HCT116 (cell line): ENCODE results near the gene SDK2.

ENCODE experiments used
- ATF3 ChIP-seq: IDR thresholded peaks from 2 replicates; pipeline ENCODE4 v1.6.1; 2012
- CEBPB ChIP-seq: IDR thresholded peaks from 2 replicates; pipeline ENCODE4 v1.6.1; 2012; ENCODE audit warnings: low read depth
- CTCF ChIP-seq, 3 experiments: fragments of 200-600 bp in 1 of 3; sonication (generic) in 1 of 3; IDR thresholded peaks in 2 of 3; conservative IDR thresholded peaks in 1 of 3; 2 replicates each; pipeline ENCODE4 v1.5.1; 2012 to 2017; ENCODE audit warnings: low read depth in 2 of 3, low read length in 2 of 3, antibody characterized with exemption in 1 of 3, borderline replicate concordance in 1 of 3, control low read depth in 1 of 3, mild to moderate bottlenecking in 1 of 3, mixed read lengths in 1 of 3, mixed run types in 1 of 3, moderate library complexity in 1 of 3; ENCODE audit not compliant: insufficient read depth in 1 of 3
- EZH2 ChIP-seq: fragments of 200-600 bp; sonication (generic); IDR thresholded peaks from 2 replicates; pipeline ENCODE4 v1.6.1; 2017; ENCODE audit warnings: antibody characterized with exemption, mixed run types
- EZH2phosphoT487 ChIP-seq: fragments of 200-600 bp; IDR thresholded peaks from 2 replicates; pipeline ENCODE4 v1.6.1; 2018; ENCODE audit warnings: antibody characterized with exemption, borderline replicate concordance
- MAX ChIP-seq: IDR thresholded peaks from 2 replicates; pipeline ENCODE4 v1.6.1; 2012
- POLR2A ChIP-seq: IDR thresholded peaks from 2 replicates; pipeline ENCODE4 v1.7.0; 2011; ENCODE audit warnings: borderline replicate concordance; ENCODE audit not compliant: insufficient read depth, insufficient read length; ENCODE audit errors: extremely low read depth
- POLR2AphosphoS5 ChIP-seq: IDR thresholded peaks from 2 replicates; pipeline ENCODE4 v1.6.1; 2011; ENCODE audit warnings: mild to moderate bottlenecking, low read depth, low read length, moderate library complexity
- REST ChIP-seq: IDR thresholded peaks from 2 replicates; pipeline ENCODE4 v1.6.1; 2012; ENCODE audit warnings: low read depth
- SRF ChIP-seq: IDR thresholded peaks from 2 replicates; pipeline ENCODE4 v1.6.1; 2012; ENCODE audit warnings: low read depth
- TCF7L2 ChIP-seq: IDR thresholded peaks from 2 replicates; pipeline ENCODE4 v1.7.0; 2011; ENCODE audit warnings: borderline replicate concordance, inconsistent platforms; ENCODE audit not compliant: insufficient read depth, insufficient read length; ENCODE audit errors: extremely low read depth
- YY1 ChIP-seq: IDR thresholded peaks from 2 replicates; pipeline ENCODE4 v1.6.1; 2011; ENCODE audit warnings: low read length, low read depth, moderate library complexity, mild to moderate bottlenecking; ENCODE audit not compliant: insufficient replicate concordance; ENCODE audit errors: extremely low read depth
- ZNF274 ChIP-seq: fragments of 200-500 bp; sonication (Bioruptor generic); IDR thresholded peaks from 2 replicates; pipeline ENCODE4 v1.6.1; 2014; ENCODE audit warnings: mild to moderate bottlenecking, low read depth, low read length, inconsistent platforms

GRCh38 chr17:73591296-73592078, 52.8 kb downstream of the SDK2 start:
- TF ChIP-seq EZH2 = no peak
- no peak for TF ChIP-seq CTCF (IDR thresholded peaks at IDR 0.05 in 2 of 3, conservative IDR thresholded peaks at IDR 0.05 in 1 of 3; ENCODE audit: borderline replicate concordance in 1 of 3, insufficient read depth in 1 of 3, low read depth in 2 of 3, low read length in 2 of 3)
- TF ChIP-seq POLR2A = no peak
- no peak for TF ChIP-seq REST
- TF ChIP-seq SRF = no peak
- TF ChIP-seq ZNF274 = no peak
- no peak for TF ChIP-seq EZH2phosphoT487
- TF ChIP-seq ATF3 = no peak
- no peak for TF ChIP-seq POLR2AphosphoS5
- TF ChIP-seq TCF7L2 = no peak
- no peak for TF ChIP-seq YY1
- TF ChIP-seq MAX = no peak
- TF ChIP-seq CEBPB = no peak
